Measurements from ENCODE around the gene ATP6V0A1.
"Not testable (repeated sequence)": the region's sequence is repeated elsewhere in the genome, so short reads cannot be mapped to it uniquely, and the experiment has no call there.

The ATP6V0A1 gene

DNA sequence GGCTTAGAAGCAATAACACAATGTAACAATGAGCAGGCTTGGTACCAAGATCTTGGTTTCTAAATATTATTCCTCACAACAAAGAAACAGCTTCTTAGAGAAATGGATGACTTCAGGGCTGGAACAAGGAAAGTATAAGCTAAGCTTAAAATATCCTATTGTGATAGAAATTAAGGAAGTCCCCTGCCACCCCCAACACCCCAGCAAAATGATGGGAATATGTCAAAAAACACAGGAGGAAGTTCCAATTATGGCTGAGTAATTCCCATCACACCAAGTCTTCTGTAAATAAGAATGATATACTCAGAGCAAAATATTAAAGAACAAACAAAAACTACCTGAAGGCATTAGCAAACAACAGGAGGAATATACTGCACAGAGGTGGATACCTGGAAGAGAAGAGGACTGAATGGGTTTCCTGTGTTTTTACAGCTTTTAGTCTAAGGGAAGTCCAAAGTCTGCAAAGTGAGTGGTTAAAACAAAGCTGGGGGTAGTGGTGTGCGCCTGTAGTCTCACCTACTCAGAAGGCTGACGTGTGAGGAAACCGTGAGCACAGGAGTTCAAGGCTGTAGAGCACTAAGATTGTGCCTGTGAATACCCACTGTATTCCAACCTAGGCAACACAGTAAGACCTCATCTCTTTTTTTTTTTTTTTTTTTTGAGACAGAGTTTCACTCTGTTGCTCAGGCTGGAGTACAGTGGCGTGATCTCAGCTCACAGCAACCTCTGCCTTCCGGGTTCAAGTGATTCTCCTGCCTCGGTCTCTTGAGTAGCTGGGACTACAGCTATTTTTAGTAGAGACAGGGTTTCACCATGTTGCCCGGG is 17.1 kb upstream of the ATP6V0A1 start:
- DNase-seq (ENCODE audit: extremely low read depth, low read depth) = no peak
- TF ChIP-seq CTCF (IDR thresholded peaks at IDR 0.05; ENCODE audit: low read depth, low read length) = no peak

DNA sequence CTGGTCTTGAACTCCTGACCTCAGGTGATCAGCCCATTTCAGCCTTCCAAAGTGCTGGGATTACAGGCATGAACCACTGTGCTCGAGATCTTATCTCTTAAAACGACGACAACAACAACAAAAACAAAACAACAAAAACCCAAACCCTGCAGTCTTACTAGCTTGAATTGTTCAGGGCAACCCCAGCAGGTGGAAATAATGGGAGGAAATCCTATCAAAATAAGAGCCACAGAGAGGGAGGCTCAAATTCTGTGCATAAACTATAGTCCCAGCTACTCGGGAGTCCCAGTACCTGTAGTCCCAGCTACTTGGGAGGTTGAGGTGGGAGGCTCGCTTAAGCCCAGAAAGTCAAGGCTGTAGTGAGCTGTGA is 16.5 kb upstream of the ATP6V0A1 start:
- no peak for DNase-seq (ENCODE audit: extremely low read depth, low read depth)
- no peak for TF ChIP-seq CTCF (IDR thresholded peaks at IDR 0.05; ENCODE audit: low read depth, low read length)

DNA sequence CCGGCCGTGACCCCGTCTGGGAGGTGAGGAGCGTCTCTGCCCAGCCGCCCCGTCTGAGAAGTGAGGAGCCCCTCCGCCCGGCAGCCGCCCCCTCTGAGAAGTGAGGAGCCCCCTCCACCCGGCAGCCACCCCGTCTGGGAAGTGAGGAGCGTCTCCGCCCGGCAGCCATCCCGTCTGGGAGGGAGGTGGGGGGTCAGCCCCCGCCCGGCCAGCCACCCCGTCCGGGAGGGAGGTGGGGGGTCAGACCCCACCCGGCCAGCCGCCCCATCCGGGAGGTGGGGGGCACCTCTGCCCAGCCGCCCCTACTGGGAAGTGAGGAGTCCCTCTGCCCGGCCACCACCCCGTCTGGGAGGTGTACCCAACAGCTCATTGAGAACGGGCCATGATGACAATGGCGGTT is 9.5 kb upstream of the ATP6V0A1 start:
- not testable (repeated sequence) for DNase-seq (ENCODE audit: extremely low read depth, low read depth)

DNA sequence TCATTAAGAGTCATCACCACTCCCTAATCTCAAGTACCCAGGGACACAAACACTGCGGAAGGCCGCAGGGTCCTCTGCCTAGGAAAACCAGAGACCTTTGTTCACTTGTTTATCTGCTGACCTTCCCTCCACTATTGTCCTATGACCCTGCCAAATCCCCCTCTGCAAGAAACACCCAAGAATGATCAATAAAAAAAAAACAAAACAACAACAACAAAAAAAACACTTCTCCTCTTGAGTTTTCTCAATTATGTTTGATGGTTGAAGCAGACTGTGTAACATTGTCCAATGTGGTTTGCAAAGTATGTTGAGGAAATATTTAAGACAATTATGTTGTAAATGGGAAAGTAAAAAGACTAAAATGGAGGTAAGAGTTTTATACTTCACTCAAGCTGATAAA is 8.8 kb upstream of the ATP6V0A1 start:
- DNase-seq (ENCODE audit: extremely low read depth, low read depth) = not testable (repeated sequence)

GRCh38 chr17:42451270-42451669 is 7.4 kb upstream of the ATP6V0A1 start:
- DNase-seq (ENCODE audit: extremely low read depth, low read depth) = not testable (repeated sequence)

- TF ChIP-seq CTCF (IDR thresholded peaks at IDR 0.05; ENCODE audit: low read depth, low read length) = no peak
- DNase-seq (ENCODE audit: extremely low read depth, low read depth) = no peak
These were observed 5.2 kb upstream of the ATP6V0A1 start for GRCh38 chr17:42453439-42453838.

GRCh38 chr17:42454987-42455386 is 3.7 kb upstream of the ATP6V0A1 start:
- DNase-seq (ENCODE audit: extremely low read depth, low read depth) = not testable (repeated sequence)

- no peak for TF ChIP-seq CTCF (IDR thresholded peaks at IDR 0.05; ENCODE audit: low read depth, low read length)
- peak; percentile 40 for DNase-seq (ENCODE audit: extremely low read depth, low read depth)
These were observed 2.2 kb upstream of the ATP6V0A1 start for GRCh38 chr17:42456223-42457106.

GRCh38 chr17:42457107-42457792 is 1.4 kb upstream of the ATP6V0A1 start:
- no peak for TF ChIP-seq CTCF (IDR thresholded peaks at IDR 0.05; ENCODE audit: low read depth, low read length)
- DNase-seq (ENCODE audit: extremely low read depth, low read depth) = no peak
